Omental fat pad (tissue), 4 donors: ENCODE measurements around the gene RNF8. TPM values are rescaled to one million over a fixed set of nuclear protein-coding genes. Genes with fewer than 3 reads are reported as not detected.
"Not testable (repeated sequence)": the region's sequence is repeated elsewhere in the genome, so short reads cannot be mapped to it uniquely, and the experiment has no call there.

Source experiments
- ATAC-seq: fragments of 150-250 bp; one replicate; pipeline ENCODE4 v1.9.1; 2016; ENCODE audit warnings: mild to moderate bottlenecking, moderate library complexity; ENCODE audit not compliant: low FRiP score
- DNase-seq: peaks from one replicate; pipeline ENCODE4 v3.0.0-alpha.2; 2019; ENCODE audit warnings: low spot score
- CTCF ChIP-seq, 3 donors: fragments of 450-650 bp; IDR thresholded peaks; one replicate each; pipeline ENCODE4 v1.5.1; 2016 to 2017; ENCODE audit warnings: antibody characterized with exemption in 3 of 3, mild to moderate bottlenecking in 3 of 3, moderate library complexity in 2 of 3
- total RNA-seq, 4 donors: library from RNA; depleted of rRNA; stranded (reverse); fragments of >200 nt; gene quantifications; one replicate each; pipeline ENCODE4 v1.1.0, GENCODE V29; 2016

Gene RNF8
- total RNA-seq, result 10 to 100 TPM in 3 of 4 donors, 1 to 10 TPM in 1; 9.3 to 17.0 (median 11.8) TPM

- ATAC-seq, result peak; percentile 95
- peak; percentile 73 for DNase-seq
- no peak for TF ChIP-seq CTCF (IDR thresholded peaks at IDR 0.05)
These were observed at the start of gene RNF8 for GRCh38 chr6:37353761-37354525. TSS of gene RNF8 (plus strand) at chr6:37353983. CDS start at chr6:37354165, 182 bp downstream.

GRCh38 chr6:37304766-37305165 lies 49.0 kb upstream of the RNF8 start:
- no peak for DNase-seq
- no peak for ATAC-seq
- no peak for TF ChIP-seq CTCF (IDR thresholded peaks at IDR 0.05)

- TF ChIP-seq CTCF (IDR thresholded peaks at IDR 0.05), result no peak
- no peak for DNase-seq
- no peak for ATAC-seq
These were observed 47.9 kb upstream of the RNF8 start for GRCh38 chr6:37305841-37306425.

- ATAC-seq (no peak), DNase-seq (no peak)
- TF ChIP-seq CTCF (IDR thresholded peaks at IDR 0.05), result no peak
These were observed 47.1 kb upstream of the RNF8 start for GRCh38 chr6:37306624-37307222.

- DNase-seq, ATAC-seq: not testable (repeated sequence)
These were observed 46.3 kb upstream of the RNF8 start for GRCh38 chr6:37307484-37307883.

- no peak for TF ChIP-seq CTCF (IDR thresholded peaks at IDR 0.05)
- DNase-seq (no peak), ATAC-seq (no peak)
These were observed 45.5 kb upstream of the RNF8 start for GRCh38 chr6:37308069-37308815.

- no peak for DNase-seq
- TF ChIP-seq CTCF (IDR thresholded peaks at IDR 0.05), result no peak
- no peak for ATAC-seq
These were observed 44.7 kb upstream of the RNF8 start for GRCh38 chr6:37309046-37309445.
